ENCODE data around the gene DRD2.

Gene DRD2

GRCh38 chr11:113481226-113481625 lies 6.0 kb upstream of the DRD2 start:
- TF ChIP-seq CTCF (IDR thresholded peaks at IDR 0.05; ENCODE audit: insufficient read depth, low read length, poor library complexity, severe bottlenecking): no peak
- TF ChIP-seq EZH2phosphoT487 (conservative IDR thresholded peaks at IDR 0.05; ENCODE audit: low read length): no peak
- H3K9me3 ChIP-seq (ENCODE audit: insufficient read depth, low read length): no peaks in the 10 kb centered on the region
- no peak overlapping the region for H3K9ac ChIP-seq (ENCODE audit: low read length)
- H3K79me2 ChIP-seq (ENCODE audit: insufficient read depth, low read length): no peaks in the 10 kb centered on the region
- no peak overlapping the region for H3K4me2 ChIP-seq (ENCODE audit: low read depth, low read length, poor library complexity, severe bottlenecking)
- H3K27me3 ChIP-seq (ENCODE audit: low read length): no peaks in the 10 kb centered on the region
- no peak overlapping the region for H3K27ac ChIP-seq (ENCODE audit: low read depth, low read length)
- no peak overlapping the region for H2AFZ ChIP-seq (ENCODE audit: low read depth, low read length, severe bottlenecking)
- H3F3A ChIP-seq (ENCODE audit: insufficient read depth): no peaks in the 10 kb centered on the region
- H3K4me3 ChIP-seq (ENCODE audit: insufficient read depth, low read length, poor library complexity, severe bottlenecking): no peak overlapping the region
- no peaks in the 10 kb centered on the region for H4K20me1 ChIP-seq (ENCODE audit: low read depth, low read length)
- no peaks in the 10 kb centered on the region for H3K36me3 ChIP-seq (ENCODE audit: low read length)
- H3K9me2 ChIP-seq (replicated peaks; ENCODE audit: insufficient read depth, low read length): no peaks in the 10 kb centered on the region

GRCh38 chr11:113477321-113477720 lies 2.1 kb upstream of the DRD2 start:
- H3K4me2 ChIP-seq (ENCODE audit: low read depth, low read length, poor library complexity, severe bottlenecking): no peak overlapping the region
- H3K9me2 ChIP-seq (replicated peaks; ENCODE audit: insufficient read depth, low read length): no peaks in the 10 kb centered on the region
- H3K9ac ChIP-seq (ENCODE audit: low read length): no peak overlapping the region
- no peak overlapping the region for H3K4me3 ChIP-seq (ENCODE audit: insufficient read depth, low read length, poor library complexity, severe bottlenecking)
- no peaks in the 10 kb centered on the region for H4K20me1 ChIP-seq (ENCODE audit: low read depth, low read length)
- no peak overlapping the region for H3K27ac ChIP-seq (ENCODE audit: low read depth, low read length)
- H3K79me2 ChIP-seq (ENCODE audit: insufficient read depth, low read length): no peaks in the 10 kb centered on the region
- TF ChIP-seq EZH2phosphoT487 (conservative IDR thresholded peaks at IDR 0.05; ENCODE audit: low read length) (no peak), CTCF (IDR thresholded peaks at IDR 0.05; ENCODE audit: insufficient read depth, low read length, poor library complexity, severe bottlenecking) (no peak)
- H3F3A ChIP-seq (ENCODE audit: insufficient read depth): no peaks in the 10 kb centered on the region
- no peaks in the 10 kb centered on the region for H3K9me3 ChIP-seq (ENCODE audit: insufficient read depth, low read length)
- no peak overlapping the region for H2AFZ ChIP-seq (ENCODE audit: low read depth, low read length, severe bottlenecking)
- no peaks in the 10 kb centered on the region for H3K36me3 ChIP-seq (ENCODE audit: low read length)
- no peaks in the 10 kb centered on the region for H3K27me3 ChIP-seq (ENCODE audit: low read length)

- Histone ChIP-seq H3K79me2 (ENCODE audit: insufficient read depth, low read length) (no peaks in the 10 kb centered on the region), H3F3A (ENCODE audit: insufficient read depth) (no peaks in the 10 kb centered on the region), H3K27me3 (ENCODE audit: low read length) (no peaks in the 10 kb centered on the region)
Observed at GRCh38 chr11:113476553-113476952, 1.4 kb upstream of the DRD2 start.

More at GRCh38 chr11:113476553-113476952, 1.4 kb upstream of the DRD2 start:
- TF ChIP-seq CTCF (IDR thresholded peaks at IDR 0.05; ENCODE audit: insufficient read depth, low read length, poor library complexity, severe bottlenecking) (no peak), EZH2phosphoT487 (conservative IDR thresholded peaks at IDR 0.05; ENCODE audit: low read length) (no peak)
- Histone ChIP-seq H3K27ac (ENCODE audit: low read depth, low read length) (no peak overlapping the region), H4K20me1 (ENCODE audit: low read depth, low read length) (no peaks in the 10 kb centered on the region), H3K4me3 (ENCODE audit: insufficient read depth, low read length, poor library complexity, severe bottlenecking) (no peak overlapping the region), H3K9ac (ENCODE audit: low read length) (no peak overlapping the region), H3K9me2 (replicated peaks; ENCODE audit: insufficient read depth, low read length) (no peaks in the 10 kb centered on the region), H2AFZ (ENCODE audit: low read depth, low read length, severe bottlenecking) (no peak overlapping the region), H3K9me3 (ENCODE audit: insufficient read depth, low read length) (no peaks in the 10 kb centered on the region), H3K36me3 (ENCODE audit: low read length) (no peaks in the 10 kb centered on the region), H3K4me2 (ENCODE audit: low read depth, low read length, poor library complexity, severe bottlenecking) (no peak overlapping the region)
